Heart right ventricle (tissue), 16 donors: Measurements from ENCODE around the gene PSMB4. TPM values are rescaled to one million over a fixed set of nuclear protein-coding genes. Genes with fewer than 3 reads are reported as not detected.
"Not testable (repeated sequence)": the region's sequence is repeated elsewhere in the genome, so short reads cannot be mapped to it uniquely, and the experiment has no call there.

Experiments used
- ATAC-seq, 8 donors: fragments of 200-7000 bp; cut with Tn5 transposase; one replicate each; pipeline ENCODE4 v1.9.1; 2020; ENCODE audit warnings: mild to moderate bottlenecking in 8 of 8, moderate library complexity in 8 of 8, moderate number of reproducible peaks in 1 of 8
- DNase-seq, 2 donors: peaks; one replicate each; pipeline ENCODE4 v3.0.0-alpha.2; 2020
- H3K27ac ChIP-seq, 10 donors: fragments of 200-600 bp; sonication (generic) in 2 of 10; one replicate each; pipeline versions ENCODE4 v1.5.0 to v1.8.0; 2020 to 2022; ENCODE audit warnings: mild to moderate bottlenecking in 3 of 10
- H3K27me3 ChIP-seq, 7 donors: fragments of 200-600 bp; one replicate each; pipeline ENCODE4 v1.8.0; 2021 to 2022; ENCODE audit warnings: mild to moderate bottlenecking in 2 of 7
- H3K36me3 ChIP-seq, 9 donors: fragments of 200-600 bp; sonication (generic) in 1 of 9; one replicate each; pipeline versions ENCODE4 v1.5.0 to v1.8.0; 2020 to 2022; ENCODE audit warnings: mild to moderate bottlenecking in 2 of 9
- H3K4me1 ChIP-seq, 9 donors: fragments of 200-600 bp; sonication (generic) in 1 of 9; one replicate each; pipeline versions ENCODE4 v1.5.0 to v1.8.0; 2020 to 2022; ENCODE audit warnings: mild to moderate bottlenecking in 4 of 9
- H3K4me3 ChIP-seq, 10 donors: fragments of 200-600 bp; sonication (generic) in 2 of 10; one replicate each; pipeline versions ENCODE4 v1.5.0 to v1.8.0; 2020 to 2022; ENCODE audit warnings: mild to moderate bottlenecking in 7 of 10, moderate library complexity in 2 of 10
- H3K9me3 ChIP-seq, 11 donors: fragments of 200-600 bp in 10 of 11; sonication (generic) in 2 of 11; one replicate each; pipeline versions ENCODE4 v1.5.0 to v1.8.0; 2013 to 2022; ENCODE audit warnings: mild to moderate bottlenecking in 2 of 11, control low read depth in 1 of 11, moderate library complexity in 1 of 11
- WGBS, 2 donors: extraction: QIAGEN DNeasy Blood & Tissue Kit; methylation state at CpG; one replicate each; pipeline ENCODE4 v1.1.7; 2013; ENCODE audit warnings: inconsistent platforms in 1 of 2; 5-methylcytosine and 5-hydroxymethylcytosine counted together
- intact Hi-C, 10 donors: fragments of 100-400 bp; cut with DNase I; formaldehyde crosslinking; loops; one replicate each; pipeline versions ENCODE4 v1.11.1 to v1.14.2; 2022
- polyA plus RNA-seq, 2 donors: library from polyadenylated mRNA; stranded (reverse); fragments of 200-250 nt; gene quantifications; one replicate each; pipeline ENCODE4 v1.2.3, GENCODE V29; 2013
- total RNA-seq, 10 donors: library from RNA; stranded (reverse); fragmentation: NEBNext Ultra II Directional in 3 of 10; extraction: Animal tissue kit (Norgen Biotek cat#: 25700) in 3 of 10; gene quantifications; one replicate each; pipeline versions ENCODE4 v1.2.1 to v1.2.4, GENCODE V29; 2021 to 2023
- TF ChIP-seq, protein P1 (sequence below), 9 donors: fragments of 200-600 bp; sonication (generic) in 2 of 9; IDR thresholded peaks; one replicate each; pipeline versions ENCODE4 v1.5.0 to v1.8.0; 2021 to 2022; ENCODE audit warnings: antibody characterized with exemption in 9 of 9, mild to moderate bottlenecking in 5 of 9, moderate library complexity in 1 of 9
- donor health status: Arrhythmogenic right ventricular cardiomyopathy.
- donor health status: ischemic (EF 13 %, LVEDD 7.1; RV severe dilation, severe dysfunction).
- donor health status: healthy with polysubstance abuse.
- donor health status: DM: no; HTN: yes; CAD: no.
- donor health status: DM: no; HTN: no; CAD: no.
- donor health status: ischemic (EF 25% LVEDD 6.9; RV normal size, moderate dysfunction).
- donor health status: ischemic (EF 25% LVEDD 5.7; RV mildly dilated, moderate dysfunction).
- donor health status: healthy.
- donor health status: DM: yes; HTN: yes; CAD: no.
- donor health status: Ischemic cardiomyopathy.
- donor health status: ischemic (EF 35%, LVEDD 5.7; RV mildly dilated, moderate dysfunction).
- donor health status: nonischemic (EF 11% LVEDD 7.7; RV severe dilation, severe dysfunction).
- donor health status: DM: yes; HTN: yes; CAD: no.
- donor health status: PGD.
- donor health status: ischemic (EF 29% LVEDD 5.4; RV normal size, mild dysfunction).
- donor health status: nonischemic (EF 23%, LVEDD 6.1; RV moderate dilation, normal function).

The PSMB4 gene
- total and polyA plus RNA-seq, 12 donors = 169 to 441 (median 209) TPM

GRCh38 chr1:151425103-151425502 lies 25.7 kb downstream of the PSMB4 start:
- 48 to 52% methylated on average over 2 of the region's 2 CpGs for WGBS, 2 donors
- no peak overlapping the region for H3K4me3 ChIP-seq
- no peak for DNase-seq
- H3K4me1 ChIP-seq = peaks cover 0 to 7% (median 0%) of the 10 kb centered on the region in 9 donors
- peaks cover 0 to 100% (median 75%) of the 10 kb centered on the region in 9 donors for H3K36me3 ChIP-seq
- intact Hi-C loops = no loop called here
- ATAC-seq = no peak
- H3K9me3 ChIP-seq = no peaks in the 10 kb centered on the region
- TF ChIP-seq, protein P1, sequence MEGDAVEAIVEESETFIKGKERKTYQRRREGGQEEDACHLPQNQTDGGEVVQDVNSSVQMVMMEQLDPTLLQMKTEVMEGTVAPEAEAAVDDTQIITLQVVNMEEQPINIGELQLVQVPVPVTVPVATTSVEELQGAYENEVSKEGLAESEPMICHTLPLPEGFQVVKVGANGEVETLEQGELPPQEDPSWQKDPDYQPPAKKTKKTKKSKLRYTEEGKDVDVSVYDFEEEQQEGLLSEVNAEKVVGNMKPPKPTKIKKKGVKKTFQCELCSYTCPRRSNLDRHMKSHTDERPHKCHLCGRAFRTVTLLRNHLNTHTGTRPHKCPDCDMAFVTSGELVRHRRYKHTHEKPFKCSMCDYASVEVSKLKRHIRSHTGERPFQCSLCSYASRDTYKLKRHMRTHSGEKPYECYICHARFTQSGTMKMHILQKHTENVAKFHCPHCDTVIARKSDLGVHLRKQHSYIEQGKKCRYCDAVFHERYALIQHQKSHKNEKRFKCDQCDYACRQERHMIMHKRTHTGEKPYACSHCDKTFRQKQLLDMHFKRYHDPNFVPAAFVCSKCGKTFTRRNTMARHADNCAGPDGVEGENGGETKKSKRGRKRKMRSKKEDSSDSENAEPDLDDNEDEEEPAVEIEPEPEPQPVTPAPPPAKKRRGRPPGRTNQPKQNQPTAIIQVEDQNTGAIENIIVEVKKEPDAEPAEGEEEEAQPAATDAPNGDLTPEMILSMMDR (IDR thresholded peaks at IDR 0.05) = no peak
- no peak overlapping the region for H3K27ac ChIP-seq
- no peaks in the 10 kb centered on the region for H3K27me3 ChIP-seq

- peaks cover 0 to 82% (median 49%) of the 10 kb centered on the region in 9 donors for H3K36me3 ChIP-seq
- no peak for DNase-seq
- peaks cover 0 to 7% (median 0%) of the 10 kb centered on the region in 9 donors for H3K4me1 ChIP-seq
- no peaks in the 10 kb centered on the region for H3K9me3 ChIP-seq
- WGBS, 2 donors = 94% methylated on average over 7 of the region's 7 CpGs
- TF ChIP-seq, protein P1 (IDR thresholded peaks at IDR 0.05) = no peak
- no peak overlapping the region for H3K27ac ChIP-seq
- intact Hi-C loops = no loop called here
- H3K27me3 ChIP-seq = no peaks in the 10 kb centered on the region
- ATAC-seq = no peak
- H3K4me3 ChIP-seq = no peak overlapping the region
Measured at GRCh38 chr1:151428068-151428467, 28.7 kb downstream of the PSMB4 start.

- H3K27me3 ChIP-seq, H3K27ac ChIP-seq, intact Hi-C loops, H3K4me3 ChIP-seq, DNase-seq, ATAC-seq, H3K9me3 ChIP-seq: not testable (repeated sequence)
- Histone ChIP-seq H3K36me3 (peaks cover 0 to 64% (median 8%) of the 10 kb centered on the region in 9 donors), H3K4me1 (peaks cover 0 to 32% (median 13%) of the 10 kb centered on the region in 9 donors)
- WGBS, 2 donors = 94 to 95% methylated on average over 5 of the region's 5 CpGs
Measured at GRCh38 chr1:151433827-151434226, 34.5 kb downstream of the PSMB4 start.

DNA sequence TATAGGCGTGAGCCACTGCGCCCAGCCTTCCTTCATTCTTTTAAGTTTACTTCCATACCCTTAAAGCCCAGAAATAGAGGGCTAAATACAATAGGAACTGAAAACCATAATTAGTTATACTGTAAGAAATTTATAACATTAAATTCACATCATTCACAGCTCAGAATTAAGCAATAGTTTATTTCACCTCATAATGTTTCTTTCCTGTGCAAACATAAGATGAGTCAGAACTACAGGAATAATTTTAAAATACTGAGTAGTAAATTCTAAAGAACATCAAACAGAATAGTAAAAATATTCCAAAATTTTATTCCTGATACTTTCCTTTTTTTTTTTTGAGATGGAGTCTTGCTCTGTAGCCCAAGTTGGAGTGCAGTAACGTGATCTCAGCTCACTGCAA lies 35.8 kb downstream of the PSMB4 start:
- TF ChIP-seq, protein P1 (IDR thresholded peaks at IDR 0.05) = no peak
- Histone ChIP-seq H3K4me1 (peaks cover 0 to 44% (median 26%) of the 10 kb centered on the region in 9 donors), H3K27me3 (no peaks in the 10 kb centered on the region), H3K36me3 (peaks cover 0 to 64% (median 2%) of the 10 kb centered on the region in 9 donors), H3K4me3 (no peak overlapping the region), H3K27ac (no peak overlapping the region), H3K9me3 (no peaks in the 10 kb centered on the region)
- ATAC-seq (no peak), DNase-seq (no peak)
- intact Hi-C loops = no loop called here
- WGBS, 2 donors = 90 to 94% methylated on average over 3 of the region's 3 CpGs

- peaks cover 0 to 75% (median 10%) of the 10 kb centered on the region in 9 donors for H3K36me3 ChIP-seq
- 81 to 85% methylated on average over 6 of the region's 6 CpGs for WGBS, 2 donors
- H3K4me3 ChIP-seq = no peak overlapping the region
Measured at GRCh38 chr1:151436985-151437384, 37.6 kb downstream of the PSMB4 start.

GRCh38 chr1:151437396-151437795 lies 38.0 kb downstream of the PSMB4 start:
- WGBS, 2 donors = 71 to 76% methylated on average over 8 of the region's 8 CpGs
- intact Hi-C loops, H3K9me3 ChIP-seq, H3K27me3 ChIP-seq, H3K4me3 ChIP-seq, ATAC-seq, H3K27ac ChIP-seq, DNase-seq: not testable (repeated sequence)
- Histone ChIP-seq H3K4me1 (peaks cover 0 to 54% (median 32%) of the 10 kb centered on the region in 9 donors), H3K36me3 (peaks cover 0 to 75% (median 10%) of the 10 kb centered on the region in 9 donors)

More at GRCh38 chr1:151436985-151437384, 37.6 kb downstream of the PSMB4 start:
- TF ChIP-seq, protein P1 (IDR thresholded peaks at IDR 0.05) = no peak
- H3K27ac ChIP-seq = no peak overlapping the region
- ATAC-seq (no peak), DNase-seq (no peak)
- no peaks in the 10 kb centered on the region for H3K27me3 ChIP-seq
- intact Hi-C loops = no loop called here
- peaks cover 0 to 54% (median 32%) of the 10 kb centered on the region in 9 donors for H3K4me1 ChIP-seq
- H3K9me3 ChIP-seq = no peaks in the 10 kb centered on the region
